ENCODE results near the gene PTPRK. TPM values are rescaled to one million over a fixed set of nuclear protein-coding genes. Genes with fewer than 3 reads are reported as not detected.

The PTPRK gene
- total and polyA plus RNA-seq, 2 experiments from 2014 or later: 26.9 to 56.4 TPM

GRCh38 chr6:128162423-128162822, 358.0 kb downstream of the PTPRK start:
- no peaks in the 10 kb centered on the region for H3K27me3 Mint-ChIP-seq (ENCODE audit: insufficient read depth, low read depth, poor library complexity)
- Histone ChIP-seq H3K4me1 (ENCODE audit: insufficient read depth) (no peaks in the 10 kb centered on the region), H3F3A (replicated peaks; ENCODE audit: low read depth) (no peaks in the 10 kb centered on the region)

More at GRCh38 chr6:128162423-128162822, 358.0 kb downstream of the PTPRK start:
- Histone ChIP-seq H3K4me3 (no peak overlapping the region), H3K36me3 (ENCODE audit: insufficient read depth) (no peaks in the 10 kb centered on the region), H3K27ac (ENCODE audit: low read depth) (no peak overlapping the region), H4K20me1 (replicated peaks; ENCODE audit: insufficient read depth) (no peaks in the 10 kb centered on the region), H3K27me3 (ENCODE audit: insufficient read depth) (no peaks in the 10 kb centered on the region), H3K79me2 (replicated peaks; ENCODE audit: insufficient read depth) (no peaks in the 10 kb centered on the region), H3K9me2 (ENCODE audit: insufficient read depth) (no peaks in the 10 kb centered on the region), H2AFZ (no peak overlapping the region), H3K4me2 (no peak overlapping the region)
- H3K36me3 Mint-ChIP-seq (ENCODE audit: low read depth): no peaks in the 10 kb centered on the region
- no peaks in the 10 kb centered on the region; the same call in 2 of the 3 replicates for H3K4me1 Mint-ChIP-seq
- H3K4me3 Mint-ChIP-seq: no peak overlapping the region
- ATAC-seq: no peak
- no peak overlapping the region for H3K27ac Mint-ChIP-seq
- no peak for DNase-seq (ENCODE audit: low spot score)
- H3K9me3 Mint-ChIP-seq: no peaks in the 10 kb centered on the region
- TF ChIP-seq ETS1 (IDR thresholded peaks at IDR 0.05): no peak
- TF ChIP-seq CTCF (conservative IDR thresholded peaks at IDR 0.05; ENCODE audit: low read depth in 2 of 2): no peak
- no peak for TF ChIP-seq ZNF462 (CRISPR knock-in tag; IDR thresholded peaks at IDR 0.05)
- TF ChIP-seq ZNF331 (CRISPR knock-in tag; IDR thresholded peaks at IDR 0.05; ENCODE audit: low read depth): no peak
- no peak for TF ChIP-seq STAT1 (IDR thresholded peaks at IDR 0.05; ENCODE audit: unreplicated experiment)
- no peak for TF ChIP-seq ZNF114 (CRISPR knock-in tag; IDR thresholded peaks at IDR 0.05)
